Fibroblast of skin of left quadriceps (primary cell): Measurements from ENCODE around the gene TRIM22.
"Not testable (repeated sequence)": the region's sequence is repeated elsewhere in the genome, so short reads cannot be mapped to it uniquely, and the experiment has no call there.

Experiments
- DNase-seq, 2 experiments: peaks; one replicate each; pipeline ENCODE4 v3.0.0-alpha.2; 2013; ENCODE audit warnings: low read depth in 2 of 2

TRIM22 gene

DNA sequence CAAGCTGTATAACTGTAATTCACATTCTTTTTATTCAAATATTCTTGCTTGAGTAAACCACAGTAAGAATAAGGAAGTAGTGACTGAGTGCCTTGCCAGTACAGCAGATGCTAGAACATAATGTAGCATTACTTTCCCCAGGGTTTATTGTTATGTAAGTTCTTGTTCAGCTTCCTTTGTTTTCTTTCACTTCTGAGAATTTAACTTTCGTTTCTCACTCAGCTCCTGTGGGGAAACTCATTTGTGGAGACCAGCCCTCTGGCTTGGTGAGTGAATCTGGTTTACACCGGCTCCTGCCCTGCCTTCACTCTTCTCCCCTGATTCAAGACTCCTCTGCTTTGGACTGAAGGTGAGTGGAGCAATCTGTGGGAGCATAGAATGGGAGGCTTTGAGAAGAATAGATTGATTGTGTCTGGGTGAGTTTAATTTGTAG, at the start of gene TRIM22:
Gene TRIM22, plus strand, starts transcription at position 240 of the 433 bp plus-strand sequence. CDS start 6,443 bp downstream, outside the sequence.
- DNase-seq: peak; percentile 37 to 43

GRCh38 chr11:5639953-5640352, 49.6 kb upstream of the TRIM22 start:
- DNase-seq: no peak

GRCh38 chr11:5643585-5643984, 46.0 kb upstream of the TRIM22 start:
- DNase-seq: no peak

GRCh38 chr11:5646139-5646538, 43.5 kb upstream of the TRIM22 start:
- no peak for DNase-seq

DNA sequence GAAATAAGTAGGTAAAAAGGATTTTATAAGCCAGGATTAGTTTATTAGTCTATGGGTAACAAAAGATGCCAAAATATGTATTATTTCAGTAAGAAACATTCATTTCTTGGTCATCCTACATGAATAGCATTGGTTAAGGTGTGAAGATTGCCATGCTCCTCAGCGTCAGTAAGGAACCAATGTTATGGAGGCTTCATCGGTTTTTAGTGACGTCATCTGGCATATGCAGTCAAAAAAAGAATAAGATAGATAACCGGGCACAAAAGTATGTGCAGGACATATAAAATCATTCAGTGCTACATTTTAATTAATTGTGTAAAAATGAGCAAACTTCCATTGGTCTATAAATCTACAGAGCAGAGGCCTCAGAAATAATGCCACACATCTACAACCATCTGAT, 34.1 kb upstream of the TRIM22 start:
- no peak for DNase-seq

DNA sequence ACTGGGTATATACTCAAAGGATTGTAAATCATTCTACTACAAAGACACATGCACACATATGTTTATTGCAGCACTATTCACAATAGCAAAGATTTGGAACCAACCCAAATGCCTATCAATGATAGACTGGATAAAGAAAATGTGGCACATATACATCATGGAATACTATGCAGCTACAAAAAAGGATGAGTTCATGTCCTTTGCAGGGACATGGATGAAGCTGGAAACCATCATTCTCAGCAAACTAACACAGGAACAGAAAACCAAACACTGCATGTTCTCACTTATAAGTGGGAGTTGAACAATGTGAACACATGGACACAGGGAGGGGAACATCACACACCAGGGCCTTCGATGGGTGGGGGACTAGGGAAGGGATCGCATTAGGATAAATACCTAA, 32.6 kb upstream of the TRIM22 start:
- DNase-seq: not testable (repeated sequence)

- DNase-seq: no peak
Measured at GRCh38 chr11:5658318-5658717, 31.3 kb upstream of the TRIM22 start.

DNA sequence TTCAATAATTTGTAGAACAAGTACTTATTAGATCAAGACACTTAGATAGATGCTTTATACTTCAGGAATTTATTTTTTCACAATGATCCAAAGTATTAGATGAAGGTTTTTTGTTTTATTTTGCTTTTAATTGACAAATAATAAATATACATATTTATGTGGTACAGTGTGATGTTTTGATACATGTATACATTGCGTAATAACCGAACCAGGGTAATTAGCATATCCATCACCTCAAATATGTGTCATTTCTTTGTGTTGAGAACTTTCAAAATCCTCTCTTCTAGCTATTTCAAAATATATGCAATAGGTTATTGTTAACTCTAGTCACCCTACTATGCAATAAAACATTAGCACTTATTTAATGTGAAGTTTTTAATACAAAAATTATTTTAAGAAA, 26.1 kb upstream of the TRIM22 start:
- DNase-seq: no peak

- no peak for DNase-seq
Measured at GRCh38 chr11:5665051-5665570, 24.5 kb upstream of the TRIM22 start.

- no peak for DNase-seq
Measured at GRCh38 chr11:5665746-5666401, 23.7 kb upstream of the TRIM22 start.

GRCh38 chr11:5666402-5666793, 23.2 kb upstream of the TRIM22 start:
- no peak for DNase-seq

DNA sequence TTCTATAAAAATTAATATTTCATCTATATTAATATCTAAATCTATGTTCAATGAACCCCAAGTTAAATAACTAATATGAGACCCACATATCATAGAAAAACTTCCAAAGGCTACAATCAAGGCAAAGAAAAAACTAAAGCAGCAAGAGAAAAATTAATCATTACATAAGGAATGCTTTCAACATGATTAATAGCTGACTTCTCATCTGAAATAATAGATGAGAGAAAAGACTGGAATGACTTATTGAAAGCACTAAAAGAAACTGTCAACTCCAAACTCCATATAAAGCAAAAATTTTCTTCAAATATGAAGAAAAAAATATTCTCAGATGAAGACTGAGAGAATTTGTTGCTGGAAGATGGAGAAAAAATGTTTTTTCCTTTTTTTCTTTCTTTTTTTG, 17.8 kb upstream of the TRIM22 start:
- DNase-seq: no peak

- no peak for DNase-seq
Measured at GRCh38 chr11:5674391-5674790, 15.2 kb upstream of the TRIM22 start.

DNA sequence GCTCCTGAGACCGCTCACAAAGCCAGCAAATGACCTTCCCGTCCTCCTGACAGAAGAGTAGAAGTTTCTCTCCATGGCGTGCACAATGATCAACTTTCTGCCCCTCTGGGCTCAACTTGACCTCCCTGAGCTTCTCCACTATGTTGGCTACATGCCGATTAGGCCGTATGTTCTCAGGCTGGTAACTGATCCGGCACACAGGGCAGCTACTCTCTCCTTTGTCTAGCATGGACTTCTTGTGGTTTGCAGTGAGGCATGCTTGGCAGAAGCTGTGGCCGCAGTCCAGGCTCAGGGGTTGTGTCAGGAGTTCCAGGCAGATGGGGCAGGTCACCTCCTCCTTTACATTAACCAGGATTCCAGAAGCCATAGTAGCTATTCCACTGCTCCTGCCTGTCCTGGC, 9.8 kb upstream of the TRIM22 start:
- DNase-seq: no peak

GRCh38 chr11:5682890-5683441, 6.6 kb upstream of the TRIM22 start:
- not testable (repeated sequence) for DNase-seq

DNA sequence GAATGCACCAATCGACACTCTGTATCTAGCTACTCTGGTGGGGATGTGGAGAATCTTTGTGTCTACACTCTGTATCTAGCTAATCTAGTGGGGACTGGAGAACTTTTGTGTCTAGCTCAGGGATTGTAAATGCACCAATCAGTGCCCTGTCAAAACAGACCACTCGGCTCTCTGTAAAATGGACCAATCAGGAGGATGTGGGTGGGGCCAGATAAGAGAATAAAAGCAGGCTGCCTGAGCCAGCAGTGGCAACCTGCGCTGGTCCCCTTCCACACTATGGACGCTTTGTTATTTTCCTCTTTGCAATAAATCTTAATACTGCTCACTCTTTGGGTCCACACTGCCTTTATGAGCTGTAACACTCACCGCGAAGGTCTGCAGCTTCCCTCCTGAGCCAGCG, 6.0 kb upstream of the TRIM22 start:
- DNase-seq: not testable (repeated sequence)

- no peak for DNase-seq
Measured at GRCh38 chr11:5684036-5684645, 5.4 kb upstream of the TRIM22 start.

DNA sequence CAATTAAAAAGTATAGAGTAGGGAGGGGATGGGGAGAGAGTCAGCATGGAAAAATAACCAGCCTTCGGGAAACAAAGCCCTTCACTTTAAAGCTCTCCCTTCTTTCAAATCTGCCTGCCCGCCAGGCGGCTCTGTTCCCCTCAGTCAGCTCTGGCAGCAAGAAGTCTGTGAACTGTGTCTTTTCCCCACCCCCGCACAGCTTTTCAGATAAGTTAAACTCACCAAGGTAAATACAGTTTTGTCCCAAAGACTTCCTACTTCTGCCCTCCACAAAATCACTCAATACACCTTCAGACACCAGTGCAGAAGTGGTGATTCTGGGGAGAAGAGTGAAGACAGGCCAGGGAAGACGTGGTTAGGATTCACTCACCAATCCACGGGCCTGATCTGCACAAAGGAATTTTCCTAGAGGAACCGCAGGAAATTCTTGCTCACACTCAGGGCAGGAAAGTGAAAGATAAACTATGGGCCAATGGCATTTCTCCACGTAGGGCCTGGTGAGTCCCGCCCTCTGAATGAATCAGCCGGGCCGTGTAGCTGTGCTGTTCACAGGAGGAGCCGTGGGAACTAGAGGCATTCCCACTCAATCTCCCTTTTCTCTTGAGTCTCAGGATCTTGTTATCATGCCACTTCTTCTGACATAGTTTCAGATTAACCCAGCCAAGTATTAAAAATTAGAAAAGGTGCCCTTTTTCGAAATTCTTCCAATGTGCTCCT, 4.8 kb upstream of the TRIM22 start, which contains the start of gene TRIM5:
Gene TRIM5, minus strand, starts transcription at position 429 of the 717 bp plus-strand sequence. CDS start 4,897 bp downstream, outside the sequence.
- DNase-seq: peak; percentile 94 to 95

DNA sequence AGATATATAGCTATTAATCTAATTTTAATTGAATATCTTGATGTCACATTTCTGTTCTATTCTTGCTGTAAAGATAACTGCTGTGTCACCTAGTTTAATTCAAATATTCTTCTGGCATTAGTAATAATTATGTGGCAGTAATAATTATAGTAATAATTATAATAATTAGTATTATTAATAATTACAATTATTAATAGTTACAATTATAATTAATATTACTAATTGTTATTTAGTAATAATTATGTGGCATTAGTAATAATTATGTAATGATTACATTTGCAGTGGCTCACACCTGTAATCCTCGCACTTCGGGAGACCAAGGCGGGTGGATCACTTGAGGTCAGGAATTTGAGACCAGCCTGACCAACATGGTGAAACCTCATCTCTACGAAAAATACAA, 3.2 kb upstream of the TRIM22 start:
- no peak for DNase-seq

DNA sequence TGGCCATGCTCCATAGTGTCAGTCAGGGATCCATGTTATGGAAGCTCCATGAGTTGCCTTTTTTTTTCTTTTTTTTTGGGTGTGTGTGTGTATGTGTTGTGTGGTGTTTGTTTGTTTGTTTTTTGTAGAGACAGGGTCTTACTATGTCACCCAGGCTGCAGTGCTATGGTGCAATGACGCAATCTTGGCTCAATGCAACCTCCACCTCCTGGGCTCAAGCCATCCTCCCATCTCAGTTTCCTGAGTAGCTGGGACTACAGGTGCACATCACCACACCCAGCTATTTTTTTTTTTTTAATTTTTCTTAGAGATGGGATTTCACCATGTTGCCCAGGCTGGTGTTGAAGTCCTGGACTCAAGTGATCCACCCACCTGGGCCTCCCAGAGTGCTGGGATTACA, 1.1 kb upstream of the TRIM22 start:
- no peak for DNase-seq

- DNase-seq: no peak
Measured at GRCh38 chr11:5690216-5690615, 626 bp downstream of the TRIM22 start.

DNA sequence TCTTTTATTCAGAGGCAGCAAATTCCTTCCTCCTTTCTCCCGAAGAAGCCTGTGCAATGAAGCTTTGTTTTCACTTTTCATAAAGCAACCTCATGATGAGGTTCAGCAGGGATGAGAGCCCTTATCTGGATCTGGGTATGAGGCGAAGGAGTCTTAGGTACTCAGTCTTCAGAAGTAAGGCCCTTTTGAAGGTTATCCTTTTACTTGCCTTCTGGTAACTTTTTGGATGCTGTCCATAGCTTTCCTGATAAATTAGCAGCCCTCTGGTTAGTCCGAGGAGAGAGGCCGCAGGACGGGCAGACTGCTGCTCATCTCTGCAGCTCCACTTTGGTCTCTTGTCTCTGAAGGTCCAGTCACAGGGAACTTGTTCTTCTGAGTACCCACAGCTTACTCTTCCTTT, 1.1 kb downstream of the TRIM22 start:
- DNase-seq: no peak
